ENCODE results near the gene DPP6. TPM values are rescaled to one million over a fixed set of nuclear protein-coding genes. Genes with fewer than 3 reads are reported as not detected.
A peak's percentile ranks its signal among the peaks of the same experiment; 100 is the strongest.

The DPP6 gene
- total RNA-seq, 1 donor from 2014 or later, result not detected

- no peaks in the 10 kb centered on the region for H3K9me3 Mint-ChIP-seq
- no peaks in the 10 kb centered on the region for H3K4me1 Mint-ChIP-seq
- no peak overlapping the region for H3K27ac Mint-ChIP-seq
- no peaks in the 10 kb centered on the region for H3K36me3 Mint-ChIP-seq (ENCODE audit: low read depth)
- intact Hi-C loops (cut with micrococcal nuclease), result no loop called here
- H3K4me3 Mint-ChIP-seq, result no peak overlapping the region
- no peak for DNase-seq
- no peaks in the 10 kb centered on the region for H3K27me3 Mint-ChIP-seq
These were observed 636.8 kb downstream of the DPP6 start for GRCh38 chr7:154688952-154689351.

GRCh38 chr7:154690411-154690810 lies 638.2 kb downstream of the DPP6 start:
- no peak overlapping the region for H3K4me3 Mint-ChIP-seq
- H3K27ac Mint-ChIP-seq, result no peak overlapping the region
- no peaks in the 10 kb centered on the region for H3K27me3 Mint-ChIP-seq
- no peaks in the 10 kb centered on the region for H3K4me1 Mint-ChIP-seq
- no peaks in the 10 kb centered on the region for H3K9me3 Mint-ChIP-seq
- H3K36me3 Mint-ChIP-seq (ENCODE audit: low read depth), result no peaks in the 10 kb centered on the region
- DNase-seq, result no peak
- intact Hi-C loops (cut with micrococcal nuclease), result no loop called here

- Mint-ChIP-seq H3K4me3 (no peak overlapping the region), H3K36me3 (ENCODE audit: low read depth) (no peaks in the 10 kb centered on the region), H3K27me3 (no peaks in the 10 kb centered on the region), H3K4me1 (no peaks in the 10 kb centered on the region), H3K27ac (no peak overlapping the region), H3K9me3 (no peaks in the 10 kb centered on the region)
- no peak for DNase-seq
- intact Hi-C loops (cut with micrococcal nuclease), result no loop called here
These were observed 641.5 kb downstream of the DPP6 start for GRCh38 chr7:154693661-154694060.

- H3K27me3 Mint-ChIP-seq, result no peaks in the 10 kb centered on the region
- H3K36me3 Mint-ChIP-seq (ENCODE audit: low read depth), result no peaks in the 10 kb centered on the region
- no peak for DNase-seq
- intact Hi-C loops (cut with micrococcal nuclease), result no loop called here
- no peak overlapping the region for H3K4me3 Mint-ChIP-seq
- no peaks in the 10 kb centered on the region for H3K9me3 Mint-ChIP-seq
- H3K27ac Mint-ChIP-seq, result no peak overlapping the region
- H3K4me1 Mint-ChIP-seq, result no peaks in the 10 kb centered on the region
These were observed 643.6 kb downstream of the DPP6 start for GRCh38 chr7:154695836-154696235.

- intact Hi-C loops (cut with micrococcal nuclease), result no loop called here
- Mint-ChIP-seq H3K27ac (no peak overlapping the region), H3K27me3 (no peaks in the 10 kb centered on the region), H3K9me3 (no peaks in the 10 kb centered on the region), H3K36me3 (ENCODE audit: low read depth) (no peaks in the 10 kb centered on the region), H3K4me3 (no peak overlapping the region), H3K4me1 (no peaks in the 10 kb centered on the region)
- DNase-seq, result no peak
These were observed 644.4 kb downstream of the DPP6 start for GRCh38 chr7:154696556-154696955.

- no peak overlapping the region for H3K27ac Mint-ChIP-seq
- H3K36me3 Mint-ChIP-seq (ENCODE audit: low read depth), result no peaks in the 10 kb centered on the region
- no peak overlapping the region for H3K4me3 Mint-ChIP-seq
- H3K27me3 Mint-ChIP-seq, result no peaks in the 10 kb centered on the region
- peak; percentile 56 for DNase-seq
- no peaks in the 10 kb centered on the region for H3K9me3 Mint-ChIP-seq
- intact Hi-C loops (cut with micrococcal nuclease), result no loop called here
- no peaks in the 10 kb centered on the region for H3K4me1 Mint-ChIP-seq
These were observed 646.6 kb downstream of the DPP6 start for GRCh38 chr7:154698726-154699291.

GRCh38 chr7:154699417-154699816 lies 647.2 kb downstream of the DPP6 start:
- H3K9me3 Mint-ChIP-seq, result no peaks in the 10 kb centered on the region
- H3K27ac Mint-ChIP-seq, result no peak overlapping the region
- no peaks in the 10 kb centered on the region for H3K36me3 Mint-ChIP-seq (ENCODE audit: low read depth)
- no peak overlapping the region for H3K4me3 Mint-ChIP-seq
- DNase-seq, result no peak
- intact Hi-C loops (cut with micrococcal nuclease), result no loop called here
- H3K27me3 Mint-ChIP-seq, result no peaks in the 10 kb centered on the region
- H3K4me1 Mint-ChIP-seq, result no peaks in the 10 kb centered on the region

GRCh38 chr7:154709840-154710520 lies 657.8 kb downstream of the DPP6 start:
- Mint-ChIP-seq H3K4me1 (no peaks in the 10 kb centered on the region), H3K27me3 (no peaks in the 10 kb centered on the region), H3K9me3 (peaks cover 21% of the 10 kb centered on the region), H3K27ac (no peak overlapping the region), H3K4me3 (no peak overlapping the region), H3K36me3 (ENCODE audit: low read depth) (no peaks in the 10 kb centered on the region)
- intact Hi-C loops (cut with micrococcal nuclease), result no loop called here
- DNase-seq, result no peak

- DNase-seq, result no peak
- no peak overlapping the region for H3K4me3 Mint-ChIP-seq
- no peaks in the 10 kb centered on the region for H3K27me3 Mint-ChIP-seq
- H3K36me3 Mint-ChIP-seq (ENCODE audit: low read depth), result no peaks in the 10 kb centered on the region
- H3K9me3 Mint-ChIP-seq, result peaks cover 6% of the 10 kb centered on the region
- H3K4me1 Mint-ChIP-seq, result no peaks in the 10 kb centered on the region
- no peak overlapping the region for H3K27ac Mint-ChIP-seq
- intact Hi-C loops (cut with micrococcal nuclease), result no loop called here
These were observed 667.8 kb downstream of the DPP6 start for GRCh38 chr7:154720016-154720415.

- Mint-ChIP-seq H3K4me1 (no peaks in the 10 kb centered on the region), H3K27ac (no peak overlapping the region), H3K36me3 (ENCODE audit: low read depth) (no peaks in the 10 kb centered on the region), H3K27me3 (no peaks in the 10 kb centered on the region), H3K4me3 (no peak overlapping the region), H3K9me3 (peaks cover 14% of the 10 kb centered on the region)
- no peak for DNase-seq
- intact Hi-C loops (cut with micrococcal nuclease), result no loop called here
These were observed 668.9 kb downstream of the DPP6 start for GRCh38 chr7:154721086-154721485.

GRCh38 chr7:154726368-154726767 lies 674.2 kb downstream of the DPP6 start:
- Mint-ChIP-seq H3K4me3 (no peak overlapping the region), H3K9me3 (peaks cover 18% of the 10 kb centered on the region), H3K36me3 (ENCODE audit: low read depth) (no peaks in the 10 kb centered on the region), H3K4me1 (no peaks in the 10 kb centered on the region), H3K27me3 (no peaks in the 10 kb centered on the region), H3K27ac (no peak overlapping the region)
- no peak for DNase-seq
- intact Hi-C loops (cut with micrococcal nuclease), result no loop called here

GRCh38 chr7:154729056-154729455 lies 676.9 kb downstream of the DPP6 start:
- Mint-ChIP-seq H3K27me3 (no peaks in the 10 kb centered on the region), H3K36me3 (ENCODE audit: low read depth) (no peaks in the 10 kb centered on the region), H3K4me3 (no peak overlapping the region), H3K4me1 (no peaks in the 10 kb centered on the region), H3K9me3 (peaks cover 18% of the 10 kb centered on the region), H3K27ac (no peak overlapping the region)
- no peak for DNase-seq
- intact Hi-C loops (cut with micrococcal nuclease), result no loop called here

GRCh38 chr7:154735766-154736165 lies 683.6 kb downstream of the DPP6 start:
- Mint-ChIP-seq H3K4me3 (no peak overlapping the region), H3K27me3 (no peaks in the 10 kb centered on the region), H3K9me3 (no peaks in the 10 kb centered on the region), H3K27ac (no peak overlapping the region), H3K4me1 (no peaks in the 10 kb centered on the region), H3K36me3 (ENCODE audit: low read depth) (no peaks in the 10 kb centered on the region)
- DNase-seq, result no peak
- intact Hi-C loops (cut with micrococcal nuclease), result no loop called here

GRCh38 chr7:154736389-154736788 lies 684.2 kb downstream of the DPP6 start:
- intact Hi-C loops (cut with micrococcal nuclease), result no loop called here
- no peak for DNase-seq
- no peaks in the 10 kb centered on the region for H3K27me3 Mint-ChIP-seq
- no peak overlapping the region for H3K4me3 Mint-ChIP-seq
- no peak overlapping the region for H3K27ac Mint-ChIP-seq
- no peaks in the 10 kb centered on the region for H3K4me1 Mint-ChIP-seq
- H3K9me3 Mint-ChIP-seq, result no peaks in the 10 kb centered on the region
- no peaks in the 10 kb centered on the region for H3K36me3 Mint-ChIP-seq (ENCODE audit: low read depth)

GRCh38 chr7:154738216-154738615 lies 686.0 kb downstream of the DPP6 start:
- Mint-ChIP-seq H3K27ac (no peak overlapping the region), H3K4me3 (no peak overlapping the region), H3K4me1 (no peaks in the 10 kb centered on the region), H3K9me3 (no peaks in the 10 kb centered on the region), H3K27me3 (no peaks in the 10 kb centered on the region), H3K36me3 (ENCODE audit: low read depth) (no peaks in the 10 kb centered on the region)
- no peak for DNase-seq
- intact Hi-C loops (cut with micrococcal nuclease), result no loop called here

Data from activated CD4-positive, alpha-beta T cell treated with anti-CD3 and anti-CD28 coated beads, Interleukin-2, amount 10 ng/mL, durations not matched to agents 24 days and 14 days (primary cell).